HG02610 (cell line): Measurements from ENCODE around the gene RETREG3.
A peak's percentile ranks its signal among the peaks of the same experiment; 100 is the strongest.
"Not testable (repeated sequence)": the region's sequence is repeated elsewhere in the genome, so short reads cannot be mapped to it uniquely, and the experiment has no call there.

Source experiments
- ATAC-seq: cut with Tn5 transposase; IDR thresholded peaks from one replicate; pipeline ENCODE4 v1.9.1; 2021; ENCODE audit warnings: mild to moderate bottlenecking, moderate library complexity; ENCODE audit not compliant: unreplicated experiment

The RETREG3 gene

DNA sequence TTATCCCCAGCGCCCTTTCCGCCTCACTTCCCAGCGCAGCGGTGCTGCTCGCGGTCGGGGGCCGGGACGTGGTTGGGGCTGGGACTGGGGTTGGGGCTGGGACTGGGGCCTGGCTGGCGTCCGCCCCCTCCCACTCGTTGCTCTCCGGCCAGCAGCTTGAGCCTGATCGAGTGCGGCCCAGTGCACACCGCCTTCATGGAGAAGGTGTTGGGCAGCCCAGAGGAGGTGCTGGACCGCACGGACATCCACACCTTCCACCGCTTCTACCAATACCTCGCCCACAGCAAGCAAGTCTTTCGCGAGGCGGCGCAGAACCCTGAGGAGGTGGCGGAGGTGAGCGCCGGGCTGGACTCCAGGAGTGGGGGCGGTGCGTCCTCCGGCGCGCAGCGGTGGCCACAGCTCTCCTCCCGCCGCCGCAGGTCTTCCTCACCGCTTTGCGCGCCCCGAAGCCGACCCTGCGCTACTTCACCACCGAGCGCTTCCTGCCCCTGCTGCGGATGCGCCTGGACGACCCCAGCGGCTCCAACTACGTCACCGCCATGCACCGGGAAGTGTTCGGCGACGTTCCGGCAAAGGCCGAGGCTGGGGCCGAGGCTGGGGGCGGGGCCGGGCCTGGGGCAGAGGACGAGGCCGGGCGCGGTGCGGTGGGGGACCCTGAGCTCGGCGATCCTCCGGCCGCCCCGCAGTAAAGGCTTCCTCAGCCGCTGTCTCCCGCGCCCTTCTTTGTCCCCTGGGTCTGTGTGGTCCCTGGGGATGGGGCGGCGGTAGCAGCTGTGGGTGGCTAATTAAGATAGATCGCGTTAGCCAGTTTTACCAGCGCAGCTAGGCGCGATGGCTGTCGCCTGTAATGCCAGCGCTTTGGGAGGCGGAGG lies 54.7 kb downstream of the RETREG3 start:
- ATAC-seq, result peak; percentile 78

DNA sequence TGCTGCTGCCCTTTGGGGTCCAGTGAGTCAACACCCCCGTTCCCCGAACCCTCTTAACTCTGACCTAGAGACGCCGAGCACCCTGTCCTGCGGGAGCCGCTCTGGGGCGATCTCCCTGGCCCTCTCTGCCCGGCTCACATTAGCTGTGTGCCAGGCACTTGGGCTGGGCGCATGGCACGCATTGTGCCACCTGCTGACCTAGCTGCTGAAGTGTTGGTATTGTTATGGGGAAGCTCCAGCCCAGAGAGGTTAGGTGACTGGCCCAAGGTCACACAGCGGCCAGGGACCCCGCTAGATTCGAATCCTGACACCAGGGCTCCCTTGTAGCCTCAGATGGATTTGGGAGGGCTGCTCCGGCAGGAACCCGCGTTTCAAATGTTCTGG lies 55.3 kb downstream of the RETREG3 start:
- ATAC-seq, result no peak

DNA sequence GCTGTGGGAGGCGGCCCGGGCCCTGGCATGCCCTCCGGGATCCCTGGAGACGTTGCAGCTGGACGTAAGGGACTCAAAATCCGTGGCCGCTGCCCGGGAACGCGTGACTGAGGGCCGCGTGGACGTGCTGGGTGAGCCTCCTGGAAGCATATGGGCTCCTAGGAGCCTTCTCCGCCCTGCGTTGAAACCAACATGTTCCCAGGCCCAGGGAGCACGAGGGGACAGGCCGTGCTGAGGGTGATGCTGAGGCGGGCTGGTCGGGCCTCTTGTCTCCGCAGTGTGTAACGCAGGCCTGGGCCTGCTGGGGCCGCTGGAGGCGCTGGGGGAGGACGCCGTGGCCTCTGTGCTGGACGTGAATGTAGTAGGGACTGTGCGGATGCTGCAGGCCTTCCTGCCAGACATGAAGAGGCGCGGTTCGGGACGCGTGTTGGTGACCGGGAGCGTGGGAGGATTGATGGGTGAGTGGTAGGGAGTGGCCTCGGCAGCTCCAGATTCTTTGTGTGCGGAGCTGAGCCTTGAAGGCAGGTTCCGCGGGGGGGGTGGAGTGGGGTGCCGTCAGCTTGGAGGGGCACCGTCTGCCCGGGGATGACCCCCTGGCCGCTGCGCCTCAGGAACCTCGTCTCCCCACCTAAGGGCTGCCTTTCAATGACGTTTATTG lies 55.9 kb downstream of the RETREG3 start:
- no peak for ATAC-seq

GRCh38 chr17:42552736-42553135 lies 56.4 kb downstream of the RETREG3 start, which contains the start of gene HSD17B1:
Gene HSD17B1, plus strand, starts transcription at chr17:42552923. Its CDS starts 11 bp downstream, at chr17:42552934.
- ATAC-seq, result not testable (repeated sequence)

DNA sequence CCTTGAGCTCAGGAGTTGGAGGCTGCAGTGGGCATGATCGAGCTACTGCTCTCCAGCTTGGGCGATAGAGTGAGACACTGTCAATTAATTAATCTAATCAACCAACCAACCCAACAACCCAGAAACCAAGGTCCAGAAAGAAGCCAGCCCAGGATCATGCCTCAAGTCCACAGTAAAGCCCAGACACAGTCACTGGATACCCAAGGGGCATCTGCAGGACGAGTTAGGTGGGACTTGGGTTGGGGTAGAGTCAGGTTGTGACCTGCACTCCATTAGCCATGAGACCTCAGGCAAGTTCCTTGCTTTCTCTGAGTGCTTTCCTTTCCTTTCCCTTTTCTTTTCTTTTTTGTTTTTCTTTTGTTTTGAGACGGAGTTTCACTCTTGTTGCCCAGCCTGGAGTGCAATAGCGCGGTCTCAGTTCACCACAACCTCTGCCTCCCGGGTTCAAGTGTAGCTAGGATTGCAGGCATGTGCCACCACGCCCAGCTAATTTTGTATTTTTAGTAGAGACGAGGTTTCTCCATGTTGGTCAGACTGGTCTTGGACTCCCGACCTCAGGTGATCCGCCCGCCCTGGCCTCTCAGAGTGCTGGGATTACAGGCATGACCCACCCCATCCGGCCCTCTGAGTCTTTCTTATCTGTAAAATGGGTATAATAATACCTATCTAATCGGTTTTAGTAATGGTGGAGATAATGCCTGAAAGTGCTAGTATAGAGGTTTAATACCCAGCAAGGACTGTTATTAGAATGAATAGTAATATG lies 60.0 kb downstream of the RETREG3 start:
- no peak for ATAC-seq

DNA sequence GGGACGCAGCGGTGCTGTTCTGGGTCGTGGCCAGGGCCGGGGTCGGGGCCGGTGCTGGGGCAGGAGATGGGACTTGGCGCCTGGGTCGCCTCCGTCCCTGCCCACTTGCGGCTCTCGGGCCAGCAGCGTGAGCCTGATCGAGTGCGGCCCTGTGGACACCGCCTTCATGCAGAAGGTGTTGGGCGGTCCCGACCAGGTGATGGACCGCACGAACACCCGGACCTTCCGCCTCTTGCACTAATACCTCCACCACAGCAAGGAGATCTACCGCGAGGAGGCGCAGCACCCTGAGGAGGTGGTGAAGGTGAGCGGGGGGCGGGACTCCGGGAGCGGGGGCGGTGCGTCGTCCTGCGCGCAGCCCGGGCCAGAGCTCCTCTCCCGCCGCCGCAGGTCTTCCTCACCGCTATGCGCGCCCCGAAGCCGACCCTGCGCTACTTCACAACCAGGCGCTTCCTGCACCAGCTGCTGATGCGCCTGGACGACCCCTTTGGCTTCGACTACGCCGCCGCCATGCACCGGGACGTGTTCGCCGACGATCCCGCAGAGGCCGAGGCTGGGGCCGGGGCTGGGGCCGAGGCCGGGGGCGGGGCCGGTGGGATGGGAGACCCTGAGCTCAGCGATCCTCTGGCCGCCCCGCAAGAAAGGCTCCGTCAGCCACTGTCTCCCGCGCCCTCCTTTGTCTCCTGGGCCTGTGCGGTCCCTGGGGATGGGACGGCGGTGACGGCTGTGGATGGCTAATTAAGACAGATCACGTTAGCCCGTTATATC lies 60.9 kb downstream of the RETREG3 start:
- ATAC-seq, result no peak

- ATAC-seq, result no peak
Observed at GRCh38 chr17:42547698-42548069, 61.5 kb downstream of the RETREG3 start.

DNA sequence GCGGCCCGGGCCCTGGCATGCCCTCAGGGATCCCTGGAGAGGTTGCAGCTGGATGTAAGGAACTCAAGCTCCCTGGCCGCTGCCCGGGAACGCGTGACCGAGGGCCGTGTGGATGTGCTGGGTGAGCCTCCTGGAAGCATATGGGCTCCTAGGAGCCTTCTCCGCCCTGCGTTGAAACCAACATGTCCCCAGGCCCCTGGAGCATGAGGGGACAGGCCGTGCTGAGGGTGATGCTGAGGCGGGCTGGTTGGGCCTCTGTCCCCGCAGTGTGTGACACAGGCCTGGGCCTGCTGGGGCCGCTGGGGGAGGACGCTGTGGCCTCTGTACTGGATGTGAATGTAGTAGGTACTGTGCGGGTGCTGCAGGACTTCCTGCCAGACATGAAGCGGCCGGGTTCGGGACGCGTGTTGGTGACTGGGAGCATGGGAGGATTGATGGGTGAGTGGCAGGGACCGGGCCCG lies 62.1 kb downstream of the RETREG3 start:
- no peak for ATAC-seq

GRCh38 chr17:42545755-42546505 lies 63.2 kb downstream of the RETREG3 start:
- not testable (repeated sequence) for ATAC-seq

DNA sequence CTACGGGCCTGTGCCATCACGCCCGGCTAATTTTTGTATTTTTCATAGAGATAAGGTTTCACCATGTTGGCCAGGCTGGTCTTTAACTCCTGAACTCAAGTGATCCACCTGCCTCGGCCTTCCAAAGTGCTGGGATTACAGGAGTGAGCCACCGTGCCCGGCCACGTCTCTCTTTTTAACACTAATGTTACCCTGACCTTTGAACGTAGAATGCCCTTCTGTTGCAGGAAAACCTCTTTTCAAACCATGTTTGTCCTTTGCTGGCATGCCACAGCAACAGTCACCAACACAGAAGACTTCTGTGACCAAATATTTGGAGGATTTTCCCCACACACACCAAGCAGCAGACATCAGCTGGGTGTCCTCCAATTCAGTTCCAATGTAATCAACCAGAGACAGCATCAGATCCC lies 64.3 kb downstream of the RETREG3 start:
- ATAC-seq, result no peak

GRCh38 chr17:42543190-42544079 lies 65.7 kb downstream of the RETREG3 start:
- ATAC-seq, result no peak

- ATAC-seq, result no peak
Observed at GRCh38 chr17:42541041-42541833, 67.9 kb downstream of the RETREG3 start.

GRCh38 chr17:42540558-42540957 lies 68.6 kb downstream of the RETREG3 start:
- not testable (repeated sequence) for ATAC-seq

DNA sequence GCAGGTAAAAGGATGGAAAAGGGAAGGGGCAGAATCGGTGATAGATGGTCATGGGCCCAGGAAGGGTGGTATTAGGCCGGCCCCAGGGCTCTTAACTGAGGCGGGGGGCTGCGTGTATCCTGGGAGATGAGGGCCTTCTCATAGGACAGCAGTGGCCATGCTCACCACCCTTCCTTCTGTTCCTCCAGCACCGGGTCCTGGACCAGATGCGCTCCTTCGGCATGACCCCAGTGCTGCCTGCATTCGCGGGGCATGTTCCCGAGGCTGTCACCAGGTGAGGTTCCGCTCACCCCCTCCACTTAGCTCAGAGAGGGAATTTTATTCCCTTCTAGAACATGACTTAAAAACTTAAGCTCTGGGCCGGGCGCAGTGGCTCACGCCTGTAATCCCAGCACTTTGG lies 70.7 kb downstream of the RETREG3 start:
- ATAC-seq, result no peak

GRCh38 chr17:42537826-42538451 lies 71.2 kb downstream of the RETREG3 start:
- no peak for ATAC-seq

- ATAC-seq, result no peak
Observed at GRCh38 chr17:42537156-42537805, 71.9 kb downstream of the RETREG3 start.
